HEK293 (cell line): ENCODE measurements around the gene RAP1A.
A peak's percentile ranks its signal among the peaks of the same experiment; 100 is the strongest.

Experiments
- CTCF ChIA-PET: fragments of 350-600 bp; formaldehyde crosslinking; extraction: SDS; loops from one replicate; lab custom pipeline; 2021; ENCODE audit warnings: antibody characterized with exemption; lab: Yijun Ruan, JAX
- POLR2A ChIA-PET: fragments of 300-600 bp; formaldehyde crosslinking; extraction: SDS; loops from one replicate; lab custom pipeline; 2020; ENCODE audit warnings: antibody characterized with exemption, inconsistent platforms; lab: Yijun Ruan, JAX
- H3K27ac ChIP-seq: fragments of 200-500 bp; sonication (Bioruptor generic); 2 replicates; pipeline ENCODE4 v1.5.1; 2014; ENCODE audit warnings: low read depth, low read length, control low read depth, inconsistent platforms; ENCODE audit errors: extremely low read depth
- H3K36me3 ChIP-seq, 2 experiments: fragments of 200-500 bp in 1 of 2; sonication (Bioruptor generic) in 1 of 2; 1 replicate in 1 of 2; 2 replicates in 1 of 2; pipeline ENCODE4 v1.5.1; 2014 to 2017; ENCODE audit warnings: inconsistent platforms in 2 of 2, low read length in 2 of 2; ENCODE audit not compliant: control insufficient read depth in 2 of 2, insufficient read depth in 1 of 2
- H3K4me1 ChIP-seq: fragments of 200-500 bp; sonication (Bioruptor generic); 2 replicates; pipeline ENCODE4 v1.5.1; 2014; ENCODE audit warnings: mild to moderate bottlenecking, low read length, inconsistent platforms; ENCODE audit not compliant: control insufficient read depth, insufficient read depth
- H3K4me3 ChIP-seq: 2 replicates; pipeline ENCODE4 v1.5.1; 2011; ENCODE audit warnings: low read depth, mild to moderate bottlenecking, control low read depth, low read length, moderate library complexity
- H3K9me3 ChIP-seq: fragments of 200-500 bp; sonication (Bioruptor generic); 2 replicates; pipeline ENCODE4 v1.5.1; 2014; ENCODE audit warnings: low read depth, low read length, inconsistent platforms; ENCODE audit not compliant: control insufficient read depth, insufficient read depth
- FEZF1 ChIP-seq: fragments of 450-650 bp; formaldehyde crosslinking; IDR thresholded peaks from 2 replicates; pipeline ENCODE4 v1.5.1; 2016; ENCODE audit warnings: missing biosample characterization, missing genetic modification characterization
- GLIS2 ChIP-seq: fragments of 450-650 bp; formaldehyde crosslinking; IDR thresholded peaks from 2 replicates; pipeline ENCODE4 v1.5.1; 2016; ENCODE audit warnings: missing biosample characterization, missing genetic modification characterization
- KLF10 ChIP-seq: fragments of 450-650 bp; IDR thresholded peaks from 2 replicates; pipeline ENCODE4 v1.5.1; 2018; ENCODE audit warnings: missing biosample characterization, mild to moderate bottlenecking, missing genetic modification characterization
- KLF9 ChIP-seq: fragments of 450-650 bp; formaldehyde crosslinking; IDR thresholded peaks from 2 replicates; pipeline ENCODE4 v1.5.1; 2016; ENCODE audit warnings: missing biosample characterization, missing genetic modification characterization, low read depth
- MZF1 ChIP-seq: fragments of 450-650 bp; formaldehyde crosslinking; IDR thresholded peaks from 2 replicates; pipeline ENCODE4 v1.5.1; 2017; ENCODE audit warnings: missing biosample characterization, missing genetic modification characterization, borderline replicate concordance
- SALL2 ChIP-seq: fragments of 450-650 bp; formaldehyde crosslinking; IDR thresholded peaks from 2 replicates; pipeline ENCODE4 v1.5.0; 2017; ENCODE audit warnings: missing biosample characterization, mild to moderate bottlenecking, missing genetic modification characterization, borderline replicate concordance
- SP2 ChIP-seq: fragments of 450-650 bp; formaldehyde crosslinking; IDR thresholded peaks from 2 replicates; pipeline ENCODE4 v1.5.1; 2016; ENCODE audit warnings: missing biosample characterization, missing genetic modification characterization
- YY2 ChIP-seq: fragments of 450-650 bp; formaldehyde crosslinking; IDR thresholded peaks from 2 replicates; pipeline ENCODE4 v1.5.1; 2016; ENCODE audit warnings: missing biosample characterization, missing genetic modification characterization
- ZBTB8A ChIP-seq: fragments of 450-650 bp; formaldehyde crosslinking; IDR thresholded peaks from 2 replicates; pipeline ENCODE4 v1.5.1; 2016; ENCODE audit warnings: missing biosample characterization, missing genetic modification characterization
- ZIC2 ChIP-seq: fragments of 450-650 bp; formaldehyde crosslinking; IDR thresholded peaks from 2 replicates; pipeline ENCODE4 v1.5.1; 2016; ENCODE audit warnings: missing biosample characterization, missing genetic modification characterization
- ZNF133 ChIP-seq: fragments of 450-650 bp; formaldehyde crosslinking; IDR thresholded peaks from 2 replicates; pipeline ENCODE4 v1.5.1; 2016; ENCODE audit warnings: missing biosample characterization, missing genetic modification characterization
- ZNF354C ChIP-seq: fragments of 450-650 bp; formaldehyde crosslinking; IDR thresholded peaks from 2 replicates; pipeline ENCODE4 v1.5.1; 2016; ENCODE audit warnings: missing biosample characterization, missing genetic modification characterization, low read depth, borderline replicate concordance
- ZNF391 ChIP-seq: fragments of 450-650 bp; formaldehyde crosslinking; IDR thresholded peaks from 2 replicates; pipeline ENCODE4 v1.5.1; 2016; ENCODE audit warnings: low read depth, missing biosample characterization, missing genetic modification characterization, borderline replicate concordance
- ZNF404 ChIP-seq: fragments of 450-650 bp; formaldehyde crosslinking; IDR thresholded peaks from 2 replicates; pipeline ENCODE4 v1.5.1; 2017; ENCODE audit warnings: missing biosample characterization, missing genetic modification characterization
- ZNF510 ChIP-seq: fragments of 450-650 bp; formaldehyde crosslinking; IDR thresholded peaks from 2 replicates; pipeline ENCODE4 v1.5.1; 2018; ENCODE audit warnings: mild to moderate bottlenecking, missing genetic modification characterization, missing biosample characterization; ENCODE audit not compliant: insufficient replicate concordance
- ZNF585B ChIP-seq: fragments of 450-650 bp; formaldehyde crosslinking; IDR thresholded peaks from 2 replicates; pipeline ENCODE4 v1.5.1; 2016; ENCODE audit warnings: missing biosample characterization, missing genetic modification characterization
- ZNF621 ChIP-seq: fragments of 450-650 bp; formaldehyde crosslinking; IDR thresholded peaks from 2 replicates; pipeline ENCODE4 v1.5.1; 2017; ENCODE audit warnings: missing biosample characterization, missing genetic modification characterization
- ZNF623 ChIP-seq: fragments of 450-650 bp; formaldehyde crosslinking; IDR thresholded peaks from 2 replicates; pipeline ENCODE4 v1.5.1; 2016; ENCODE audit warnings: missing biosample characterization, missing genetic modification characterization
- ZSCAN23 ChIP-seq: fragments of 450-650 bp; formaldehyde crosslinking; IDR thresholded peaks from 2 replicates; pipeline ENCODE4 v1.5.1; 2016; ENCODE audit warnings: missing biosample characterization, missing genetic modification characterization
- TF ChIP-seq, protein P1 (sequence below): fragments of 450-650 bp; formaldehyde crosslinking; conservative IDR thresholded peaks from 2 replicates; pipeline ENCODE4 v1.5.1; 2016; ENCODE audit warnings: low read depth, missing biosample characterization, missing genetic modification characterization
- TF ChIP-seq, protein P2 (sequence below): fragments of 450-650 bp; formaldehyde crosslinking; IDR thresholded peaks from 2 replicates; pipeline ENCODE4 v1.5.1; 2016; ENCODE audit warnings: missing biosample characterization, missing genetic modification characterization
- TF ChIP-seq, protein P3 (sequence below): fragments of 450-650 bp; formaldehyde crosslinking; IDR thresholded peaks from 2 replicates; pipeline ENCODE4 v1.5.1; 2016; ENCODE audit warnings: missing biosample characterization, missing genetic modification characterization
- TF ChIP-seq, protein P4 (sequence below): fragments of 450-650 bp; formaldehyde crosslinking; IDR thresholded peaks from 2 replicates; pipeline ENCODE4 v1.5.1; 2016; ENCODE audit warnings: missing biosample characterization, missing genetic modification characterization
- TF ChIP-seq, protein P5 (sequence below): fragments of 450-650 bp; formaldehyde crosslinking; IDR thresholded peaks from 2 replicates; pipeline ENCODE4 v1.5.1; 2017; ENCODE audit warnings: missing biosample characterization, missing genetic modification characterization

The RAP1A gene

DNA sequence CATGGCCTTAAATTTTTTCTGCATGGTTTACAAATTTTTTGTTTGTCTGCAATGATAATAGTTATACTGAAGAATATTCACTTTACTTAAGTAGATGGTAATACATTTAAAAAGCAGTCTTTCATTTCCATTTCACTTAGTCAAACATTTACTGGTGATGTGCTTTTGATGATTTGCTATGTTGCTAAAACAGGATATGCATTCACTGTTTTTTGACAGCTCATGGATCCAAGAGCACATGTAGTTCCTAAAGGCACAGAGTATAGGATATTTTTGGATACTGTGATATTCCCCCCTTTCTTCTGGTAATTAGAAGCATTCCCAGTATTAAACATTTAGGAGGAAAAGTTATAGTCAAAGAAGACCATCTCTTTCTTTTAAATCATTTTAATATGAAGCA is 45.9 kb downstream of the RAP1A start:
- H3K27ac ChIP-seq = no peak overlapping the region
- TF ChIP-seq MZF1 (tag by site-specific recombination) (no peak), ZBTB8A (no peak), GLIS2 (no peak), YY2 (tag by site-specific recombination) (no peak), KLF9 (tag by site-specific recombination) (no peak), ZIC2 (no peak), SALL2 (no peak), KLF10 (tag by site-specific recombination) (no peak), ZNF404 (tag by site-specific recombination) (no peak)
- TF ChIP-seq, protein P1, sequence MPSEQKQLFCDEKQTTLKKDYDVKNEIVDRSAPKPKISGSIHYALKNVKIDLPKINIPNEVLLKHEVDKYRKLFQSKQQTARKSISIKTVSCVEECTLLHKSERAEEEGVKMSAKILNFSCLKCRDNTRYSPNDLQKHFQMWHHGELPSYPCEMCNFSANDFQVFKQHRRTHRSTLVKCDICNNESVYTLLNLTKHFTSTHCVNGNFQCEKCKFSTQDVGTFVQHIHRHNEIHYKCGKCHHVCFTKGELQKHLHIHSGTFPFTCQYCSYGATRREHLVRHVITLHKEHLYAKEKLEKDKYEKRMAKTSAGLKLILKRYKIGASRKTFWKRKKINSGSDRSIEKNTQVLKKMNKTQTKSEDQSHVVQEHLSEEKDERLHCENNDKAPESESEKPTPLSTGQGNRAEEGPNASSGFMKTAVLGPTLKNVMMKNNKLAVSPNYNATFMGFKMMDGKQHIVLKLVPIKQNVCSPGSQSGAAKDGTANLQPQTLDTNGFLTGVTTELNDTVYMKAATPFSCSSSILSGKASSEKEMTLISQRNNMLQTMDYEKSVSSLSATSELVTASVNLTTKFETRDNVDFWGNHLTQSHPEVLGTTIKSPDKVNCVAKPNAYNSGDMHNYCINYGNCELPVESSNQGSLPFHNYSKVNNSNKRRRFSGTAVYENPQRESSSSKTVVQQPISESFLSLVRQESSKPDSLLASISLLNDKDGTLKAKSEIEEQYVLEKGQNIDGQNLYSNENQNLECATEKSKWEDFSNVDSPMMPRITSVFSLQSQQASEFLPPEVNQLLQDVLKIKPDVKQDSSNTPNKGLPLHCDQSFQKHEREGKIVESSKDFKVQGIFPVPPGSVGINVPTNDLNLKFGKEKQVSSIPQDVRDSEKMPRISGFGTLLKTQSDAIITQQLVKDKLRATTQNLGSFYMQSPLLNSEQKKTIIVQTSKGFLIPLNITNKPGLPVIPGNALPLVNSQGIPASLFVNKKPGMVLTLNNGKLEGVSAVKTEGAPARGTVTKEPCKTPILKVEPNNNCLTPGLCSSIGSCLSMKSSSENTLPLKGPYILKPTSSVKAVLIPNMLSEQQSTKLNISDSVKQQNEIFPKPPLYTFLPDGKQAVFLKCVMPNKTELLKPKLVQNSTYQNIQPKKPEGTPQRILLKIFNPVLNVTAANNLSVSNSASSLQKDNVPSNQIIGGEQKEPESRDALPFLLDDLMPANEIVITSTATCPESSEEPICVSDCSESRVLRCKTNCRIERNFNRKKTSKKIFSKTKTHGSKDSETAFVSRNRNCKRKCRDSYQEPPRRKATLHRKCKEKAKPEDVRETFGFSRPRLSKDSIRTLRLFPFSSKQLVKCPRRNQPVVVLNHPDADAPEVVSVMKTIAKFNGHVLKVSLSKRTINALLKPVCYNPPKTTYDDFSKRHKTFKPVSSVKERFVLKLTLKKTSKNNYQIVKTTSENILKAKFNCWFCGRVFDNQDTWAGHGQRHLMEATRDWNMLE = no peak
- TF ChIP-seq, protein P2, sequence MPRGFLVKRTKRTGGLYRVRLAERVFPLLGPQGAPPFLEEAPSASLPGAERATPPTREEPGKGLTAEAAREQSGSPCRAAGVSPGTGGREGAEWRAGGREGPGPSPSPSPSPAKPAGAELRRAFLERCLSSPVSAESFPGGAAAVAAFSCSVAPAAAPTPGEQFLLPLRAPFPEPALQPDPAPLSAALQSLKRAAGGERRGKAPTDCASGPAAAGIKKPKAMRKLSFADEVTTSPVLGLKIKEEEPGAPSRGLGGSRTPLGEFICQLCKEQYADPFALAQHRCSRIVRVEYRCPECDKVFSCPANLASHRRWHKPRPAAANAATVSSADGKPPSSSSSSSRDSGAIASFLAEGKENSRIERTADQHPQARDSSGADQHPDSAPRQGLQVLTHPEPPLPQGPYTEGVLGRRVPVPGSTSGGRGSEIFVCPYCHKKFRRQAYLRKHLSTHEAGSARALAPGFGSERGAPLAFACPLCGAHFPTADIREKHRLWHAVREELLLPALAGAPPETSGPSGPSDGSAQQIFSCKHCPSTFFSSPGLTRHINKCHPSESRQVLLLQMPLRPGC (tag by site-specific recombination) = no peak
- TF ChIP-seq, protein P3, sequence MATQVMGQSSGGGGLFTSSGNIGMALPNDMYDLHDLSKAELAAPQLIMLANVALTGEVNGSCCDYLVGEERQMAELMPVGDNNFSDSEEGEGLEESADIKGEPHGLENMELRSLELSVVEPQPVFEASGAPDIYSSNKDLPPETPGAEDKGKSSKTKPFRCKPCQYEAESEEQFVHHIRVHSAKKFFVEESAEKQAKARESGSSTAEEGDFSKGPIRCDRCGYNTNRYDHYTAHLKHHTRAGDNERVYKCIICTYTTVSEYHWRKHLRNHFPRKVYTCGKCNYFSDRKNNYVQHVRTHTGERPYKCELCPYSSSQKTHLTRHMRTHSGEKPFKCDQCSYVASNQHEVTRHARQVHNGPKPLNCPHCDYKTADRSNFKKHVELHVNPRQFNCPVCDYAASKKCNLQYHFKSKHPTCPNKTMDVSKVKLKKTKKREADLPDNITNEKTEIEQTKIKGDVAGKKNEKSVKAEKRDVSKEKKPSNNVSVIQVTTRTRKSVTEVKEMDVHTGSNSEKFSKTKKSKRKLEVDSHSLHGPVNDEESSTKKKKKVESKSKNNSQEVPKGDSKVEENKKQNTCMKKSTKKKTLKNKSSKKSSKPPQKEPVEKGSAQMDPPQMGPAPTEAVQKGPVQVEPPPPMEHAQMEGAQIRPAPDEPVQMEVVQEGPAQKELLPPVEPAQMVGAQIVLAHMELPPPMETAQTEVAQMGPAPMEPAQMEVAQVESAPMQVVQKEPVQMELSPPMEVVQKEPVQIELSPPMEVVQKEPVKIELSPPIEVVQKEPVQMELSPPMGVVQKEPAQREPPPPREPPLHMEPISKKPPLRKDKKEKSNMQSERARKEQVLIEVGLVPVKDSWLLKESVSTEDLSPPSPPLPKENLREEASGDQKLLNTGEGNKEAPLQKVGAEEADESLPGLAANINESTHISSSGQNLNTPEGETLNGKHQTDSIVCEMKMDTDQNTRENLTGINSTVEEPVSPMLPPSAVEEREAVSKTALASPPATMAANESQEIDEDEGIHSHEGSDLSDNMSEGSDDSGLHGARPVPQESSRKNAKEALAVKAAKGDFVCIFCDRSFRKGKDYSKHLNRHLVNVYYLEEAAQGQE = no peak
- no peak overlapping the region for H3K4me3 ChIP-seq
- ChIA-PET CTCF (interaction anchor here (0.6 to 1.0 kb wide), 4 partner anchors 13 to 49 kb away, joined by 3 to 6 read pairs (median 4); no protein-coding TSS in a partner anchor), POLR2A (no interaction called here)
- H3K4me1 ChIP-seq = no peaks in the 10 kb centered on the region
- H3K36me3 ChIP-seq = no peaks in the 10 kb centered on the region
- no peaks in the 10 kb centered on the region for H3K9me3 ChIP-seq

DNA sequence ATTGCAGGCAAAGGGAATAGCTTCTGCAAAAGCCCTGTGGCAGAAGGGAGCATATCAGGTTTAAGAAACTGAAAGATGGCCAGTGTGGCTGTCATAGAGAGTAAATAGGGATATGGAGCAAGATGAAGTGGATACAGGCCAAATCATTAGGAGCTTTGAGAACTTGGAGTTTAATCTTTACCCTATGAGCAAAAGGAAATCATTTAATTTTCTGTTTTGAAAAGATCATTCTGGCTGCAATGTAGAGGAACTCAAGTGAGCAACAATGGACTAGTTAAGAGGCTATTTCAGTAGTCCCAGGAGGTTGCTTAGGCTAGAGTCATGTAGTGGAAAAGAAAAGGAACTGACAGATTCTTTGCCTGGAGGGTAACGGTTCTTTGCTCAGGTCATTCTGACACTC is 47.2 kb downstream of the RAP1A start:
- no peaks in the 10 kb centered on the region for H3K36me3 ChIP-seq
- H3K9me3 ChIP-seq = no peaks in the 10 kb centered on the region
- POLR2A ChIA-PET = no interaction called here
- H3K27ac ChIP-seq = no peak overlapping the region
- CTCF ChIA-PET = interaction anchor here (1.9 kb wide), 1 partner anchor 159 kb away, joined by 8 read pairs; no protein-coding TSS in a partner anchor
- no peak overlapping the region for H3K4me3 ChIP-seq
- no peaks in the 10 kb centered on the region for H3K4me1 ChIP-seq
- no peak for TF ChIP-seq ZNF585B (tag by site-specific recombination)
- TF ChIP-seq ZNF510 = no peak
- no peak for TF ChIP-seq SP2 (tag by site-specific recombination)
- no peak for TF ChIP-seq ZNF354C (tag by site-specific recombination)
- no peak for TF ChIP-seq ZNF391 (tag by site-specific recombination)
- TF ChIP-seq ZNF623 (tag by site-specific recombination) = peak; percentile 16; the same call in 1 of the 2 replicates
- TF ChIP-seq, protein P4, sequence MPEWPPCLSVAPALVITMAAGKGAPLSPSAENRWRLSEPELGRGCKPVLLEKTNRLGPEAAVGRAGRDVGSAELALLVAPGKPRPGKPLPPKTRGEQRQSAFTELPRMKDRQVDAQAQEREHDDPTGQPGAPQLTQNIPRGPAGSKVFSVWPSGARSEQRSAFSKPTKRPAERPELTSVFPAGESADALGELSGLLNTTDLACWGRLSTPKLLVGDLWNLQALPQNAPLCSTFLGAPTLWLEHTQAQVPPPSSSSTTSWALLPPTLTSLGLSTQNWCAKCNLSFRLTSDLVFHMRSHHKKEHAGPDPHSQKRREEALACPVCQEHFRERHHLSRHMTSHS = no peak
- TF ChIP-seq ZSCAN23 (tag by site-specific recombination) = no peak
- no peak for TF ChIP-seq ZNF133 (tag by site-specific recombination)
- TF ChIP-seq FEZF1 (tag by site-specific recombination) = peak; percentile 36; the same call in 1 of the 2 replicates
- TF ChIP-seq, protein P5, sequence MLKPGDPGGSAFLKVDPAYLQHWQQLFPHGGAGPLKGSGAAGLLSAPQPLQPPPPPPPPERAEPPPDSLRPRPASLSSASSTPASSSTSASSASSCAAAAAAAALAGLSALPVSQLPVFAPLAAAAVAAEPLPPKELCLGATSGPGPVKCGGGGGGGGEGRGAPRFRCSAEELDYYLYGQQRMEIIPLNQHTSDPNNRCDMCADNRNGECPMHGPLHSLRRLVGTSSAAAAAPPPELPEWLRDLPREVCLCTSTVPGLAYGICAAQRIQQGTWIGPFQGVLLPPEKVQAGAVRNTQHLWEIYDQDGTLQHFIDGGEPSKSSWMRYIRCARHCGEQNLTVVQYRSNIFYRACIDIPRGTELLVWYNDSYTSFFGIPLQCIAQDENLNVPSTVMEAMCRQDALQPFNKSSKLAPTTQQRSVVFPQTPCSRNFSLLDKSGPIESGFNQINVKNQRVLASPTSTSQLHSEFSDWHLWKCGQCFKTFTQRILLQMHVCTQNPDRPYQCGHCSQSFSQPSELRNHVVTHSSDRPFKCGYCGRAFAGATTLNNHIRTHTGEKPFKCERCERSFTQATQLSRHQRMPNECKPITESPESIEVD (tag by site-specific recombination) = no peak
- no peak for TF ChIP-seq ZNF621 (tag by site-specific recombination)
